ENCODE results near the gene ADGRD2. TPM values are rescaled to one million over a fixed set of nuclear protein-coding genes. Genes with fewer than 3 reads are reported as not detected.

The ADGRD2 gene
- total RNA-seq, 1 experiment from 2014 or later, result not detected

DNA sequence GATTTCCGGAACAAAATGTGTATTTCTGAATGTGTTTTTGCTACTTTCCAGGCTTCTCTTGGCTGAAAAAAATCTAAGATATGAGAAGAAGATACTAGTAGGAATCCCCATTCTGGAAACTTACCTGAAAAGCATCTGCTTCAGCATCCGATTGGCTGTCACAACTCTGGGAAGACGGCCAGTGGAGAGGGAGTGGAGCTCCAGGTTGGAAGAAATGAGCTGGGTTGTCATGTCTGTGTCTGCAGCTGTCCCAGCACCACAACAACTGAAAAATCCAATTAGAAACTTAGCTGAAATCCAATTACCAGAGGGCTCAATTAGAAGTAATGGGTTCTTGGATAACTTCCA lies 38.0 kb upstream of the ADGRD2 start (continued):
- TF ChIP-seq, protein P1, sequence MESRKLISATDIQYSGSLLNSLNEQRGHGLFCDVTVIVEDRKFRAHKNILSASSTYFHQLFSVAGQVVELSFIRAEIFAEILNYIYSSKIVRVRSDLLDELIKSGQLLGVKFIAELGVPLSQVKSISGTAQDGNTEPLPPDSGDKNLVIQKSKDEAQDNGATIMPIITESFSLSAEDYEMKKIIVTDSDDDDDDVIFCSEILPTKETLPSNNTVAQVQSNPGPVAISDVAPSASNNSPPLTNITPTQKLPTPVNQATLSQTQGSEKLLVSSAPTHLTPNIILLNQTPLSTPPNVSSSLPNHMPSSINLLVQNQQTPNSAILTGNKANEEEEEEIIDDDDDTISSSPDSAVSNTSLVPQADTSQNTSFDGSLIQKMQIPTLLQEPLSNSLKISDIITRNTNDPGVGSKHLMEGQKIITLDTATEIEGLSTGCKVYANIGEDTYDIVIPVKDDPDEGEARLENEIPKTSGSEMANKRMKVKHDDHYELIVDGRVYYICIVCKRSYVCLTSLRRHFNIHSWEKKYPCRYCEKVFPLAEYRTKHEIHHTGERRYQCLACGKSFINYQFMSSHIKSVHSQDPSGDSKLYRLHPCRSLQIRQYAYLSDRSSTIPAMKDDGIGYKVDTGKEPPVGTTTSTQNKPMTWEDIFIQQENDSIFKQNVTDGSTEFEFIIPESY (IDR thresholded peaks at IDR 0.05; ENCODE audit: extremely low read depth, insufficient replicate concordance, low read length), result no peak
- no peak for TF ChIP-seq EZH2 (IDR thresholded peaks at IDR 0.05)
- TF ChIP-seq, protein P2, sequence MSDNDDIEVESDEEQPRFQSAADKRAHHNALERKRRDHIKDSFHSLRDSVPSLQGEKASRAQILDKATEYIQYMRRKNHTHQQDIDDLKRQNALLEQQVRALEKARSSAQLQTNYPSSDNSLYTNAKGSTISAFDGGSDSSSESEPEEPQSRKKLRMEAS (IDR thresholded peaks at IDR 0.05), result no peak
- no peak for TF ChIP-seq FOSL1 (IDR thresholded peaks at IDR 0.05; ENCODE audit: low read depth)

DNA sequence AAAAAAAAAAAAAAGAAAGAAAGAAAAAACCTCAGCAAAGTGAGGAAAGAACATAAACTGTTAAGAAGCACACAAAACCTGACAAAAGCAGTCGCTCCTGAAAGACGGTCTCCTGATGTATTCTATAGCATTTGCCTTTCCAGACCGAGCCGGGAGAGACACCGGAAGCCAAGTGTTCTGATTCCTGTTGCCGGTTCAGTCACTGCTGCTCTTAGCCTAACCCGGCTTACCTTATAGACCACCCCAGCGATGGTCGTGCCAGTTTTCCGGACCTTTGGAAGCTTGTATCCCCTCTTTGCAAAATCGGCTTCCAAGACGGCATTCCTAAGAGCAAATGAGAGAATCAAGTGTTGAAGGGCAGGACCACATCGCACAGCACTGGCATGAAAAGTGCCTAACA lies 35.6 kb upstream of the ADGRD2 start:
- ATAC-seq (no peak), DNase-seq (ENCODE audit: low read depth, low spot score) (no peak)
- Histone ChIP-seq H3K79me2 (ENCODE audit: insufficient read depth, low read length) (peaks cover 56% of the 10 kb centered on the region), H3K4me3 (replicated peaks in 1 of 2; ENCODE audit: low read depth in 1 of 2, low read length in 2 of 2) (peak overlapping the region; percentile 88 to 99), H3K36me3 (ENCODE audit: control insufficient read depth in 1 of 2, insufficient read depth in 2 of 2, low read length in 2 of 2) (peaks cover 31 to 47% of the 10 kb centered on the region in 2 experiments), H2AFZ (ENCODE audit: low read depth, low read length, poor library complexity, severe bottlenecking) (no peak overlapping the region), H3K27ac (ENCODE audit: low read depth, low read length) (peak overlapping the region; percentile 81), H3K9ac (ENCODE audit: low read length) (peak overlapping the region; percentile 97), H3K9me2 (ENCODE audit: insufficient read depth) (no peaks in the 10 kb centered on the region), H4K20me1 (ENCODE audit: insufficient read depth) (peaks cover under 1% of the 10 kb centered on the region; the same call in 1 of the 2 replicates), H3K27me3 (ENCODE audit: insufficient read depth, low read length) (no peaks in the 10 kb centered on the region), H3K4me1 (ENCODE audit: control insufficient read depth in 1 of 2, insufficient read depth in 2 of 2, low read length in 2 of 2) (peaks cover 4 to 33% of the 10 kb centered on the region in 2 experiments; a peak in 3 of 4 replicates), H3K4me2 (ENCODE audit: low read length) (peak overlapping the region; percentile 84), H3K9me3 (ENCODE audit: control insufficient read depth in 1 of 2, insufficient read depth in 1 of 2, low read depth in 1 of 2, low read length in 2 of 2) (no peaks in the 10 kb centered on the region)
- TF ChIP-seq SRF (IDR thresholded peaks at IDR 0.05; ENCODE audit: low read depth) (no peak), ELF1 (IDR thresholded peaks at IDR 0.05; ENCODE audit: borderline replicate concordance, low read depth) (no peak), RAD21 (IDR thresholded peaks at IDR 0.05; ENCODE audit: low read depth) (no peak), TCF7L2 (IDR thresholded peaks at IDR 0.05; ENCODE audit: borderline replicate concordance, extremely low read depth, insufficient read depth, insufficient read length) (no peak), FOSL1 (IDR thresholded peaks at IDR 0.05; ENCODE audit: low read depth) (no peak), SIN3A (IDR thresholded peaks at IDR 0.05; ENCODE audit: low read depth) (no peak), POLR2A (IDR thresholded peaks at IDR 0.05; ENCODE audit: borderline replicate concordance, extremely low read depth, insufficient read depth, insufficient read length) (no peak), EGR1 (IDR thresholded peaks at IDR 0.05; ENCODE audit: low read depth) (no peak), ZFX (IDR thresholded peaks at IDR 0.05) (no peak), CBX3 (IDR thresholded peaks at IDR 0.05; ENCODE audit: low read depth) (no peak), POLR2AphosphoS5 (IDR thresholded peaks at IDR 0.05; ENCODE audit: low read depth, low read length) (no peak)
- TF ChIP-seq, protein P3, sequence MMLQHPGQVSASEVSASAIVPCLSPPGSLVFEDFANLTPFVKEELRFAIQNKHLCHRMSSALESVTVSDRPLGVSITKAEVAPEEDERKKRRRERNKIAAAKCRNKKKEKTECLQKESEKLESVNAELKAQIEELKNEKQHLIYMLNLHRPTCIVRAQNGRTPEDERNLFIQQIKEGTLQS (IDR thresholded peaks at IDR 0.05), result no peak
- TF ChIP-seq, protein P4, sequence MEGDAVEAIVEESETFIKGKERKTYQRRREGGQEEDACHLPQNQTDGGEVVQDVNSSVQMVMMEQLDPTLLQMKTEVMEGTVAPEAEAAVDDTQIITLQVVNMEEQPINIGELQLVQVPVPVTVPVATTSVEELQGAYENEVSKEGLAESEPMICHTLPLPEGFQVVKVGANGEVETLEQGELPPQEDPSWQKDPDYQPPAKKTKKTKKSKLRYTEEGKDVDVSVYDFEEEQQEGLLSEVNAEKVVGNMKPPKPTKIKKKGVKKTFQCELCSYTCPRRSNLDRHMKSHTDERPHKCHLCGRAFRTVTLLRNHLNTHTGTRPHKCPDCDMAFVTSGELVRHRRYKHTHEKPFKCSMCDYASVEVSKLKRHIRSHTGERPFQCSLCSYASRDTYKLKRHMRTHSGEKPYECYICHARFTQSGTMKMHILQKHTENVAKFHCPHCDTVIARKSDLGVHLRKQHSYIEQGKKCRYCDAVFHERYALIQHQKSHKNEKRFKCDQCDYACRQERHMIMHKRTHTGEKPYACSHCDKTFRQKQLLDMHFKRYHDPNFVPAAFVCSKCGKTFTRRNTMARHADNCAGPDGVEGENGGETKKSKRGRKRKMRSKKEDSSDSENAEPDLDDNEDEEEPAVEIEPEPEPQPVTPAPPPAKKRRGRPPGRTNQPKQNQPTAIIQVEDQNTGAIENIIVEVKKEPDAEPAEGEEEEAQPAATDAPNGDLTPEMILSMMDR (IDR thresholded peaks at IDR 0.05 in 2 of 3, conservative IDR thresholded peaks at IDR 0.05 in 1 of 3; ENCODE audit: borderline replicate concordance in 1 of 3, insufficient read depth in 1 of 3, low read depth in 2 of 3, low read length in 2 of 3), result no peak
- TF ChIP-seq, protein P5, sequence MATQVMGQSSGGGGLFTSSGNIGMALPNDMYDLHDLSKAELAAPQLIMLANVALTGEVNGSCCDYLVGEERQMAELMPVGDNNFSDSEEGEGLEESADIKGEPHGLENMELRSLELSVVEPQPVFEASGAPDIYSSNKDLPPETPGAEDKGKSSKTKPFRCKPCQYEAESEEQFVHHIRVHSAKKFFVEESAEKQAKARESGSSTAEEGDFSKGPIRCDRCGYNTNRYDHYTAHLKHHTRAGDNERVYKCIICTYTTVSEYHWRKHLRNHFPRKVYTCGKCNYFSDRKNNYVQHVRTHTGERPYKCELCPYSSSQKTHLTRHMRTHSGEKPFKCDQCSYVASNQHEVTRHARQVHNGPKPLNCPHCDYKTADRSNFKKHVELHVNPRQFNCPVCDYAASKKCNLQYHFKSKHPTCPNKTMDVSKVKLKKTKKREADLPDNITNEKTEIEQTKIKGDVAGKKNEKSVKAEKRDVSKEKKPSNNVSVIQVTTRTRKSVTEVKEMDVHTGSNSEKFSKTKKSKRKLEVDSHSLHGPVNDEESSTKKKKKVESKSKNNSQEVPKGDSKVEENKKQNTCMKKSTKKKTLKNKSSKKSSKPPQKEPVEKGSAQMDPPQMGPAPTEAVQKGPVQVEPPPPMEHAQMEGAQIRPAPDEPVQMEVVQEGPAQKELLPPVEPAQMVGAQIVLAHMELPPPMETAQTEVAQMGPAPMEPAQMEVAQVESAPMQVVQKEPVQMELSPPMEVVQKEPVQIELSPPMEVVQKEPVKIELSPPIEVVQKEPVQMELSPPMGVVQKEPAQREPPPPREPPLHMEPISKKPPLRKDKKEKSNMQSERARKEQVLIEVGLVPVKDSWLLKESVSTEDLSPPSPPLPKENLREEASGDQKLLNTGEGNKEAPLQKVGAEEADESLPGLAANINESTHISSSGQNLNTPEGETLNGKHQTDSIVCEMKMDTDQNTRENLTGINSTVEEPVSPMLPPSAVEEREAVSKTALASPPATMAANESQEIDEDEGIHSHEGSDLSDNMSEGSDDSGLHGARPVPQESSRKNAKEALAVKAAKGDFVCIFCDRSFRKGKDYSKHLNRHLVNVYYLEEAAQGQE (IDR thresholded peaks at IDR 0.05; ENCODE audit: low read depth), result no peak
- TF ChIP-seq, protein P2 (IDR thresholded peaks at IDR 0.05), result no peak
- intact Hi-C loops (cut with micrococcal nuclease), result loop anchor here (5.0 to 10.0 kb wide), 3 partner anchors 298 to 440 kb away; partner anchors contain the start of gene WDR38
- RAD21 ChIA-PET (ENCODE audit: low non-redundant PET in 1 of 2, low total read pairs in 2 of 2, uncharacterized antibody in 2 of 2, unreplicated experiment in 2 of 2), result no interaction called here
- BruUV-seq (replicated peaks), result no TSS peak
- CTCF ChIA-PET, result interaction anchor here (0.8 kb wide), 1 partner anchor 125 kb away, joined by 3 read pairs; no protein-coding TSS in a partner anchor
- POLR2A ChIA-PET, result no interaction called here

Data from HCT116 (cell line).